Spleen (tissue), 11 donors: Measurements from ENCODE around the gene PAQR7. TPM values are rescaled to one million over a fixed set of nuclear protein-coding genes. Genes with fewer than 3 reads are reported as not detected.

ENCODE experiments used
- DNase-seq: peaks from one replicate; pipeline ENCODE4 v3.0.0-alpha.2; 2020
- H3K27ac ChIP-seq, 8 donors: fragments of 200-600 bp; sonication (generic) in 7 of 8; 1 replicate in 4 of 8; 2 replicates in 4 of 8; pipeline versions ENCODE4 v1.5.0 to v1.8.0; 2016 to 2021; ENCODE audit warnings: inconsistent platforms in 4 of 8, mild to moderate bottlenecking in 4 of 8, moderate library complexity in 1 of 8
- H3K27me3 ChIP-seq, 7 donors: fragments of 200-600 bp; sonication (generic) in 6 of 7; replicated peaks in 1 of 7; 1 replicate in 4 of 7; 2 replicates in 3 of 7; pipeline versions ENCODE4 v1.5.0 to v1.8.0; 2016 to 2021; ENCODE audit warnings: inconsistent platforms in 3 of 7, mild to moderate bottlenecking in 1 of 7
- H3K36me3 ChIP-seq, 6 donors: fragments of 200-600 bp; sonication (generic) in 5 of 6; 1 replicate in 4 of 6; 2 replicates in 2 of 6; pipeline versions ENCODE4 v1.5.0 to v1.8.0; 2016 to 2021; ENCODE audit warnings: inconsistent platforms in 2 of 6
- H3K4me1 ChIP-seq, 6 donors: fragments of 200-600 bp; sonication (generic) in 5 of 6; 1 replicate in 3 of 6; 2 replicates in 3 of 6; pipeline versions ENCODE4 v1.5.0 to v1.8.0; 2016 to 2021; ENCODE audit warnings: inconsistent platforms in 3 of 6
- H3K4me3 ChIP-seq, 8 donors: fragments of 200-600 bp; sonication (generic) in 7 of 8; 1 replicate in 4 of 8; 2 replicates in 4 of 8; pipeline versions ENCODE4 v1.5.0 to v1.8.0; 2016 to 2021; ENCODE audit warnings: inconsistent platforms in 4 of 8, mild to moderate bottlenecking in 4 of 8, moderate library complexity in 2 of 8
- H3K9me3 ChIP-seq, 8 donors: fragments of 200-600 bp; sonication (generic) in 7 of 8; 1 replicate in 4 of 8; 2 replicates in 4 of 8; pipeline versions ENCODE4 v1.5.0 to v1.8.0; 2016 to 2021; ENCODE audit warnings: inconsistent platforms in 4 of 8
- CTCF ChIP-seq, 11 experiments: fragments of 200-600 bp in 7 of 11; fragments of 450-650 bp in 4 of 11; sonication (generic) in 4 of 11; IDR thresholded peaks in 8 of 11; conservative IDR thresholded peaks in 3 of 11; 1 replicate in 7 of 11; 2 replicates in 4 of 11; pipeline versions ENCODE4 v1.4.0 to v1.8.0; 2016 to 2021; ENCODE audit warnings: antibody characterized with exemption in 11 of 11, inconsistent platforms in 4 of 11, mild to moderate bottlenecking in 1 of 11
- POLR2A ChIP-seq, 3 donors: fragments of 450-650 bp; IDR thresholded peaks; one replicate each; pipeline ENCODE4 v1.5.1; 2017; ENCODE audit warnings: antibody characterized with exemption in 3 of 3, mild to moderate bottlenecking in 1 of 3
- POLR2AphosphoS5 ChIP-seq, 3 donors: sonication (generic); formaldehyde crosslinking; IDR thresholded peaks; one replicate each; pipeline ENCODE4 v1.5.1; 2017; ENCODE audit warnings: antibody characterized with exemption in 3 of 3
- WGBS, 5 donors: extraction: QIAGEN DNeasy Blood & Tissue Kit in 3 of 5; methylation state at CpG; one replicate each; pipeline versions ENCODE4 v1.1.5 to v1.1.7; 2013 to 2018; 5-methylcytosine and 5-hydroxymethylcytosine counted together
- intact Hi-C: fragments of 100-400 bp; cut with DNase I; formaldehyde crosslinking; loops from one replicate; pipeline ENCODE4 v1.15.0; 2023; ENCODE audit warnings: low total_unique reads
- polyA plus RNA-seq, 3 donors: library from polyadenylated mRNA; stranded (reverse); fragments of 200-250 nt; gene quantifications; one replicate each; pipeline ENCODE4 v1.2.1, GENCODE V29; 2013
- total RNA-seq, 7 donors: library from RNA; depleted of rRNA in 3 of 7; stranded (reverse); fragments of >200 nt in 3 of 7; fragmentation: NEBNext Ultra II Directional in 4 of 7; extraction: Animal tissue kit (Norgen Biotek cat#: 25700) in 4 of 7; gene quantifications; one replicate each; pipeline versions ENCODE4 v1.1.0 to v1.2.1, GENCODE V29; 2016 to 2021
- donor health status: healthy with polysubstance abuse.
- donor health status: DM: no; HTN: no; CAD: no; lungs with moderate emphysema.
- donor health status: DM: no; HTN: no; CAD: no.
- donor health status: Bipolar disorder and iron deficiency.
- donor health status: healthy.
- donor health status: DM: no; HTN: no; CAD: no.
- donor health status: DM: yes; HTN: yes; CAD: no.

Gene PAQR7
- total and polyA plus RNA-seq, 10 donors, result 3.0 to 14.2 (median 9.3) TPM

GRCh38 chr1:25817840-25818501 is 57.5 kb downstream of the PAQR7 start:
- peak overlapping the region in 4 of 8 donors; percentile 9 to 95 (median 94) for H3K27ac ChIP-seq
- no peak for DNase-seq
- H3K36me3 ChIP-seq, result peaks cover 0 to 42% (median 29%) of the 10 kb centered on the region in 6 donors
- intact Hi-C loops, result no loop called here
- peaks cover 16 to 47% (median 34%) of the 10 kb centered on the region in 6 donors for H3K4me1 ChIP-seq
- H3K9me3 ChIP-seq, result no peaks in the 10 kb centered on the region
- WGBS, 5 donors, result 40 to 63% (median 57%) methylated on average over 8 of the region's 8 CpGs
- TF ChIP-seq CTCF (IDR thresholded peaks at IDR 0.05 in 8 of 11, conservative IDR thresholded peaks at IDR 0.05 in 3 of 11) (no peak), POLR2AphosphoS5 (IDR thresholded peaks at IDR 0.05) (peak in 2 of 3 donors; percentile 48 to 51)
- no peak overlapping the region for H3K4me3 ChIP-seq
- no peaks in the 10 kb centered on the region for H3K27me3 ChIP-seq

GRCh38 chr1:25816112-25816718 is 59.3 kb downstream of the PAQR7 start:
- DNase-seq, result no peak
- 84 to 91% (median 89%) methylated on average over 10 to 15 of the region's 15 CpGs for WGBS, 5 donors
- peaks cover 0 to 55% (median 34%) of the 10 kb centered on the region in 6 donors for H3K36me3 ChIP-seq
- intact Hi-C loops, result no loop called here
- H3K4me1 ChIP-seq, result peaks cover 6 to 36% (median 24%) of the 10 kb centered on the region in 6 donors
- no peak overlapping the region for H3K4me3 ChIP-seq
- no peaks in the 10 kb centered on the region for H3K9me3 ChIP-seq
- no peak overlapping the region for H3K27ac ChIP-seq
- TF ChIP-seq POLR2AphosphoS5 (IDR thresholded peaks at IDR 0.05) (peak in 1 of 3 donors; percentile 28), POLR2A (IDR thresholded peaks at IDR 0.05) (no peak)
- H3K27me3 ChIP-seq, result no peaks in the 10 kb centered on the region

GRCh38 chr1:25815208-25816111 is 60.0 kb downstream of the PAQR7 start:
- Histone ChIP-seq H3K27ac (no peak overlapping the region), H3K27me3 (no peaks in the 10 kb centered on the region), H3K9me3 (no peaks in the 10 kb centered on the region), H3K4me1 (peaks cover 6 to 36% (median 25%) of the 10 kb centered on the region in 6 donors), H3K4me3 (no peak overlapping the region), H3K36me3 (peaks cover 0 to 60% (median 34%) of the 10 kb centered on the region in 6 donors)
- DNase-seq, result no peak
- TF ChIP-seq CTCF (IDR thresholded peaks at IDR 0.05 in 8 of 11, conservative IDR thresholded peaks at IDR 0.05 in 3 of 11) (no peak), POLR2AphosphoS5 (IDR thresholded peaks at IDR 0.05) (peak in 1 of 3 donors; percentile 12), POLR2A (IDR thresholded peaks at IDR 0.05) (no peak)
- 89 to 95% (median 90%) methylated on average over 23 to 24 of the region's 24 CpGs for WGBS, 5 donors
- intact Hi-C loops, result no loop called here

- Histone ChIP-seq H3K27ac (no peak overlapping the region), H3K27me3 (no peaks in the 10 kb centered on the region), H3K36me3 (peaks cover 0 to 68% (median 37%) of the 10 kb centered on the region in 6 donors), H3K4me3 (no peak overlapping the region), H3K4me1 (peaks cover 14 to 43% (median 33%) of the 10 kb centered on the region in 6 donors), H3K9me3 (no peaks in the 10 kb centered on the region)
- WGBS, 5 donors, result 91 to 100% (median 93%) methylated on average over 7 of the region's 7 CpGs
- DNase-seq, result no peak
- no peak for TF ChIP-seq CTCF (IDR thresholded peaks at IDR 0.05 in 8 of 11, conservative IDR thresholded peaks at IDR 0.05 in 3 of 11)
- TF ChIP-seq POLR2AphosphoS5 (IDR thresholded peaks at IDR 0.05), result no peak
- no peak for TF ChIP-seq POLR2A (IDR thresholded peaks at IDR 0.05)
- intact Hi-C loops, result no loop called here
Measured at GRCh38 chr1:25814549-25815087, 60.9 kb downstream of the PAQR7 start.
